ENCODE data around the gene YWHAQ.

Gene YWHAQ

DNA sequence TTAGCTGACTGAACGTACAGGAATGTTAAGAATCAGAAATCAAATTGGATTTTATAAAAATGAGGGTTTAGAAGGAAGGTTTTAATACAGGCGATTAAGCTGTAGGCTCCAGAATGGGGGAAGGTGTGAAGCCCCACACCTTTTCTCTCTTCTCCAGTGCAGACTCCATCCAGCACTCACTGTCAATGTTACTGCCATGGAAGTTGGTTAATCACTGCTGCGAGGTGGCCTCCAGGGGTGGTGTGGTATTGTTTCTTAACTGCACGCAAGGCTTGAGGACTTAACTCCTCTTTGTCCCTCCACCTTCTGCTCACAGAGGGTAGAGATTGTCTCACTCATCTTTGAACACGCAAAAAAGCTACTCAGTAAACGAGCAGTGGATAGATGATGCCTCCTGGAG lies 26.9 kb upstream of the YWHAQ start:
- Histone ChIP-seq H3K36me3 (no peaks in the 10 kb centered on the region), H3K9me3 (no peaks in the 10 kb centered on the region), H3K4me3 (ENCODE audit: low read depth, low read length) (no peak overlapping the region), H3K27me3 (no peaks in the 10 kb centered on the region; the same call in 1 of the 2 replicates), H3K4me1 (peaks cover 16% of the 10 kb centered on the region)
- DNase-seq: no peak
- TF ChIP-seq, protein P1, sequence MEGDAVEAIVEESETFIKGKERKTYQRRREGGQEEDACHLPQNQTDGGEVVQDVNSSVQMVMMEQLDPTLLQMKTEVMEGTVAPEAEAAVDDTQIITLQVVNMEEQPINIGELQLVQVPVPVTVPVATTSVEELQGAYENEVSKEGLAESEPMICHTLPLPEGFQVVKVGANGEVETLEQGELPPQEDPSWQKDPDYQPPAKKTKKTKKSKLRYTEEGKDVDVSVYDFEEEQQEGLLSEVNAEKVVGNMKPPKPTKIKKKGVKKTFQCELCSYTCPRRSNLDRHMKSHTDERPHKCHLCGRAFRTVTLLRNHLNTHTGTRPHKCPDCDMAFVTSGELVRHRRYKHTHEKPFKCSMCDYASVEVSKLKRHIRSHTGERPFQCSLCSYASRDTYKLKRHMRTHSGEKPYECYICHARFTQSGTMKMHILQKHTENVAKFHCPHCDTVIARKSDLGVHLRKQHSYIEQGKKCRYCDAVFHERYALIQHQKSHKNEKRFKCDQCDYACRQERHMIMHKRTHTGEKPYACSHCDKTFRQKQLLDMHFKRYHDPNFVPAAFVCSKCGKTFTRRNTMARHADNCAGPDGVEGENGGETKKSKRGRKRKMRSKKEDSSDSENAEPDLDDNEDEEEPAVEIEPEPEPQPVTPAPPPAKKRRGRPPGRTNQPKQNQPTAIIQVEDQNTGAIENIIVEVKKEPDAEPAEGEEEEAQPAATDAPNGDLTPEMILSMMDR (IDR thresholded peaks at IDR 0.05; ENCODE audit: low read depth, low read length): no peak

DNA sequence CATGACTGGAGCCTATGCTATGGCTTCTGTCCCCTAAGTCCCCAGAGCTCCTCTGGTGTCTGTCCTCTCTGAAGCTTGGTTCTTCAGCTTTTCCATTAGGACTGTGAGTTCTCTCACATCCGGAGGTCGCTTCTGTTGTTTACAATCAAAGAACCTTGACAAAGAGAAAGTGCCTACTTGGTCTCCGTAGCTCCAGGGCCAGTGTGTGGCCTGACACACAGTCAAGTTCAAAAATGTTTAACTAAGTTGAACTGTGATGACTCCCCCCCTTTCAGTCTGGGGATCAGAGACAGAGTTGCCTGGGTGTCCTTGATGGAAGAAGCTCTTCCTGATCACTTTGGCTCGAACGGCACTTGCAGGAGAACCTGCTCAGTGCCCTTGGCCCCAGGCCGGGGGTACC lies 26.3 kb upstream of the YWHAQ start:
- Histone ChIP-seq H3K27me3 (no peaks in the 10 kb centered on the region; the same call in 1 of the 2 replicates), H3K4me1 (peaks cover 16% of the 10 kb centered on the region), H3K4me3 (ENCODE audit: low read depth, low read length) (no peak overlapping the region), H3K36me3 (no peaks in the 10 kb centered on the region), H3K9me3 (no peaks in the 10 kb centered on the region)
- no peak for DNase-seq
- TF ChIP-seq, protein P1 (IDR thresholded peaks at IDR 0.05; ENCODE audit: low read depth, low read length): no peak

DNA sequence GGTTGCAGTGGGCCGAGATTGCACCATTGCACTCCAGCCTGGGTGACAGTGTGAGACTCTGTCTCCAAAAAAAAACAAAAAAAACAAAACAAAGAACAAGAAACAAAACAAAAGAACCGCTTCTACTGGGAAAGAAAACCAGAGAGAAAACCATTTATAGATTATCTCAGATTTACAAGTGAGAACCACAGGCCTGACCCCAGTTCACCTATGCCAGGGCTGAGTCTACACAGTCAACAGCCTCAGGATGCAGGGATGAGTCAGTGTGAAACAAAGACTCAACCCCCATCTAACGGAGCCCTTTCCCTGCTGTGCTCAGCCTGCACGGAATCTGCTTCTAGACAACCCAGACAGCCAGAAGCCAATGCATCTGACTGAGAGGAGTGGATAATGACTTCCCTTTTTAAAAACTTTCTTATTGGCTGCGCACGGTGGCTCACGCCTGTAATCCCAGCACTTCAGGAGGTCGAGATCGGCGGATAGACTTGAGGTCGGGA lies 25.5 kb upstream of the YWHAQ start:
- no peak overlapping the region for H3K4me3 ChIP-seq (ENCODE audit: low read depth, low read length)

DNA sequence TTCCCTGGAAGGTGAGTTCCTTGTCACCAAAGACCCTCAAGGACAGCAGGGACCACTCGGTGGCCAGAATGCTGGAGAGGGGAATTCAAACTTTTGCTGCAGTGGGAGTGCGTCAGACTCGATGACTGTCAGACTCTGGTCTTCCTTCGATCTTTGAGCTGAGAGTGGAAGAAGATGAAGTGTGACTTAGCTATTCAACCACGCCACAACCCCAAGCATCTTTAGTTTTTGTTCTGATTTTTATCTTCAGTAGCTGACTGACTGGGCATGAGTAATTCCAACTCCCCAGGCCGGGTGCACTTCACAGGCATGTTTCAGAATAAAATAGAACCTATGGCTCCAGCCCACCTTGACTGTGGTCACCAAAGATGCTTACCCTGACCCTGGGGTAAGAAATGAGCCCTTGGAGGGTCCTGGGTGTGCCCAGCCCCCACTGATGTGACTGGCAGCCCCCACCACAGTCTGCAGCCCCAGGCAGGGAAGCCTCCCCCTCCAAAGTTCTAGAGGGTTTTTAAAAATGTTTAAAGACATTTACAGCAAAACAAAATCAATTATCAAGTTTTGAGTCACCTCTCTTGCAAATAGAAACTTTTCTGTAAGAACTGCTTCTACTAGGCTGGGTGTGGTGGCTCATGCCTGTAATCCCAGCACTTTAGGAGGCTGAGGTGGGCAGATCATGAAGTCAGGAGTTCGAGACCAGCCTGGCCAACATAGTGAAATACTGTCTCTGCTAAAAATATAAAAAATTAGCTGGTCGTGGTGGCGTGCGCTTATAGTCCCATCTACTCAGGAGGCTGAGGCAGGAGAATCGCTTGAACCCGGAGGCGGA lies 24.9 kb upstream of the YWHAQ start:
- Histone ChIP-seq H3K4me3 (ENCODE audit: low read depth, low read length) (no peak overlapping the region), H3K27me3 (no peaks in the 10 kb centered on the region; the same call in 1 of the 2 replicates), H3K4me1 (peaks cover 16% of the 10 kb centered on the region), H3K9me3 (no peaks in the 10 kb centered on the region), H3K36me3 (no peaks in the 10 kb centered on the region)
- TF ChIP-seq, protein P1 (IDR thresholded peaks at IDR 0.05; ENCODE audit: low read depth, low read length): no peak
- no peak for DNase-seq

More for the DNA sequence above, 25.5 kb upstream of the YWHAQ start:
- Histone ChIP-seq H3K27me3 (no peaks in the 10 kb centered on the region; the same call in 1 of the 2 replicates), H3K36me3 (no peaks in the 10 kb centered on the region), H3K4me1 (peaks cover 16% of the 10 kb centered on the region), H3K9me3 (no peaks in the 10 kb centered on the region)
- TF ChIP-seq, protein P1 (IDR thresholded peaks at IDR 0.05; ENCODE audit: low read depth, low read length): no peak
- DNase-seq: no peak

DNA sequence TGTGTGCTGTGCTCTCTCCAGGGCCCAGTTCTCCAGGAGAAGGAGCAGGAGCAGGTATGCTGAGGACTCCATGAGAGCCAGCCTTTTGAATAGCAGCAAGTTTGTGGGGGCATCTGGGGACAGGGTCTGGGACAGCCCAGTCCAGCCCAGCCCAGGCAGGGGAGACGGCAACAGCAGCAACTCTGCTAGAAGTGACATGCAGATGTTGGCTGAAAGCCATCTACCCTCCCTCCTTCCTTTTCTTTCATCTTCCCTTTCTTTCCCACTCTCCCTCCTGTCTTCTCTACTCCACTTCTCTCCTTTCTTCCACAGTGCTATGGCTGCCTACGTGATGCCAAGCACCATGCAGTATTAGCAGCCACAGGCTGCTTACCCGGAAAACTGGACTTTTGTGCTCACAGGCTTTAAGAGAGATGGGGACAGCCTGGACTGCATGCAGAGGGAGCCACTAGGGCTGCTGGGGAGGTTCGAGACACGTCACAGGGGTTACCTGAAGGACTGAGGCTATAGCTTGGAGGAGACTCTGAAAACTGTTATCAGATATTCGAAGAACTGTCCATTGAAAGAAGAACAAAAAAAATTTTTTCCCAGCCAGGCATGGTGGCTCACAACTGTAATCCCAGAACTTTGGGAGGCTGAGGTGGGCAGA lies 23.8 kb upstream of the YWHAQ start:
- TF ChIP-seq, protein P1 (IDR thresholded peaks at IDR 0.05; ENCODE audit: low read depth, low read length): no peak
- H3K36me3 ChIP-seq: no peaks in the 10 kb centered on the region
- H3K27me3 ChIP-seq: no peaks in the 10 kb centered on the region; the same call in 1 of the 2 replicates
- H3K4me1 ChIP-seq: peaks cover 16% of the 10 kb centered on the region
- no peaks in the 10 kb centered on the region for H3K9me3 ChIP-seq
- peak; percentile 39 for DNase-seq
- H3K4me3 ChIP-seq (ENCODE audit: low read depth, low read length): no peak overlapping the region
